ENCODE results near the gene EID2B. TPM values are rescaled to one million over a fixed set of nuclear protein-coding genes. Genes with fewer than 3 reads are reported as not detected.

EID2B gene
- total and polyA plus RNA-seq, 9 of the 15 experiments (the other 6 are each of a cell fraction or from before 2014, with no cell fraction given) = 2.8 to 8.8 (median 4.8) TPM

DNA sequence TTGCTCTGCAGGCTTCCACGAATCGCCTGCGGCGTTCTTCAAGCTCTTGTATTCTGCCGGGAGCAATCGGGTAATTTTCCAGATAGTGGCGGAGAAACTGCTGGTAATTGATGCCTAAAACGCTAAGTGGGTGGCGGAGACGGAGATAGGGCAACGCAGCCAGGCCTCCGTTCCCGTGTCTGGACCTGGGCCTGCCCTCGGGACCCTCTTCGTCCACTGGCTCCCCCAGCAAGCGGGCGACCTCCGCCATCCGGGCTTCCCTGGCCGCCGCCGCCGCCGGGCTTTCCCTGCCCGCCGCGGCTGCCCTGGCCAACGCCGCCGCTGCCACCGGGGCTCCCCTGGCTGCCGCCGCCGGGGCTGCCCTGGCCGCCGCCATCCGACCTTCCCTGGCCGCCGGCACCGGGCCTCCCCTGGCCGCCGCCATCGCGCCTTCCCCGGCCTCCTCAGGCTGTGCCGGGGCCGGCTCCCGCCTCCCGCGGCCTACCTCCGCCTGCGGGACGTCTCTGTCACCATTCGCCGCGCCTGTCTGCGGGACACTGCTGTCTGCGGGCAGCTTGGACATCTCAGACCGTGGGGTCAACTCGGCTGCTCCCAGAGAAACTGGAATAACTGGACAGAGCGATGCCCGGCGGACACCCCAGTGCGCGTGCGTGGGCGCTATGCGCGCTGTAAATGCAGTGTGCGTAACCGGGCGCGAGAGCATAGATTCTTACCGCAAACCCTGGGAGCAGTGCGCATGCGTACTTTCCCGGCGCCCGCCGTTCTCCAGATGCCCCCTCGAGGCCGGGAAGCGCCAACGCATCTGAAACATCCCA lies 7.1 kb upstream of the EID2B start, which contains the start of gene EID2 (continued):
- TF ChIP-seq NR2C2 (CRISPR knock-in tag; IDR thresholded peaks at IDR 0.05) (0 out of 2 replicates have a peak, but pooled peaks have one; percentile 24), NR2C2 (tag; IDR thresholded peaks at IDR 0.05) (peak; percentile 25; the same call in 1 of the 2 replicates), NBN (IDR thresholded peaks at IDR 0.05; ENCODE audit: low read depth) (no peak), TAF1 (IDR thresholded peaks at IDR 0.05; ENCODE audit: control insufficient read depth, extremely low read depth, insufficient read depth, low read length, severe bottlenecking) (peak; percentile 67), ZBED1 (IDR thresholded peaks at IDR 0.05) (peak; percentile 58; the same call in 1 of the 2 replicates), ZC3H11A (IDR thresholded peaks at IDR 0.05; ENCODE audit: low read depth, low read length) (no peak), CBX3 (IDR thresholded peaks at IDR 0.05; ENCODE audit: borderline replicate concordance in 1 of 2, low read length in 2 of 2) (peak in 1 of 2 experiments; percentile 26; a peak in 1 of 3 replicates), RB1 (IDR thresholded peaks at IDR 0.05; ENCODE audit: low read depth) (peak; percentile 79; the same call in 1 of the 2 replicates), TARDBP (IDR thresholded peaks at IDR 0.05) (peak; percentile 25; the same call in 1 of the 2 replicates), ZBTB1 (CRISPR knock-in tag; IDR thresholded peaks at IDR 0.05; ENCODE audit: borderline replicate concordance, low read depth) (no peak), POLR2G (IDR thresholded peaks at IDR 0.05; ENCODE audit: low read depth, low read length) (peak; percentile 91), ZNF124 (CRISPR knock-in tag; IDR thresholded peaks at IDR 0.05) (no peak)
- TF ChIP-seq, protein P1, sequence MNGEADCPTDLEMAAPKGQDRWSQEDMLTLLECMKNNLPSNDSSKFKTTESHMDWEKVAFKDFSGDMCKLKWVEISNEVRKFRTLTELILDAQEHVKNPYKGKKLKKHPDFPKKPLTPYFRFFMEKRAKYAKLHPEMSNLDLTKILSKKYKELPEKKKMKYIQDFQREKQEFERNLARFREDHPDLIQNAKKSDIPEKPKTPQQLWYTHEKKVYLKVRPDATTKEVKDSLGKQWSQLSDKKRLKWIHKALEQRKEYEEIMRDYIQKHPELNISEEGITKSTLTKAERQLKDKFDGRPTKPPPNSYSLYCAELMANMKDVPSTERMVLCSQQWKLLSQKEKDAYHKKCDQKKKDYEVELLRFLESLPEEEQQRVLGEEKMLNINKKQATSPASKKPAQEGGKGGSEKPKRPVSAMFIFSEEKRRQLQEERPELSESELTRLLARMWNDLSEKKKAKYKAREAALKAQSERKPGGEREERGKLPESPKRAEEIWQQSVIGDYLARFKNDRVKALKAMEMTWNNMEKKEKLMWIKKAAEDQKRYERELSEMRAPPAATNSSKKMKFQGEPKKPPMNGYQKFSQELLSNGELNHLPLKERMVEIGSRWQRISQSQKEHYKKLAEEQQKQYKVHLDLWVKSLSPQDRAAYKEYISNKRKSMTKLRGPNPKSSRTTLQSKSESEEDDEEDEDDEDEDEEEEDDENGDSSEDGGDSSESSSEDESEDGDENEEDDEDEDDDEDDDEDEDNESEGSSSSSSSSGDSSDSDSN (IDR thresholded peaks at IDR 0.05; ENCODE audit: borderline replicate concordance in 1 of 2, low read depth in 2 of 2, low read length in 2 of 2) = peak; percentile 69 to 90; a peak in 2 of 4 replicates
- TF ChIP-seq, protein P2, sequence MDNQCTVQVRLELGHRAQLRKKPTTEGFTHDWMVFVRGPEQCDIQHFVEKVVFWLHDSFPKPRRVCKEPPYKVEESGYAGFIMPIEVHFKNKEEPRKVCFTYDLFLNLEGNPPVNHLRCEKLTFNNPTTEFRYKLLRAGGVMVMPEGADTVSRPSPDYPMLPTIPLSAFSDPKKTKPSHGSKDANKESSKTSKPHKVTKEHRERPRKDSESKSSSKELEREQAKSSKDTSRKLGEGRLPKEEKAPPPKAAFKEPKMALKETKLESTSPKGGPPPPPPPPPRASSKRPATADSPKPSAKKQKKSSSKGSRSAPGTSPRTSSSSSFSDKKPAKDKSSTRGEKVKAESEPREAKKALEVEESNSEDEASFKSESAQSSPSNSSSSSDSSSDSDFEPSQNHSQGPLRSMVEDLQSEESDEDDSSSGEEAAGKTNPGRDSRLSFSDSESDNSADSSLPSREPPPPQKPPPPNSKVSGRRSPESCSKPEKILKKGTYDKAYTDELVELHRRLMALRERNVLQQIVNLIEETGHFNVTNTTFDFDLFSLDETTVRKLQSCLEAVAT (IDR thresholded peaks at IDR 0.05) = 0 out of 4 replicates have a peak, but pooled peaks of 1 of the 2 experiments have one; percentile 15
- TF ChIP-seq, protein P3, sequence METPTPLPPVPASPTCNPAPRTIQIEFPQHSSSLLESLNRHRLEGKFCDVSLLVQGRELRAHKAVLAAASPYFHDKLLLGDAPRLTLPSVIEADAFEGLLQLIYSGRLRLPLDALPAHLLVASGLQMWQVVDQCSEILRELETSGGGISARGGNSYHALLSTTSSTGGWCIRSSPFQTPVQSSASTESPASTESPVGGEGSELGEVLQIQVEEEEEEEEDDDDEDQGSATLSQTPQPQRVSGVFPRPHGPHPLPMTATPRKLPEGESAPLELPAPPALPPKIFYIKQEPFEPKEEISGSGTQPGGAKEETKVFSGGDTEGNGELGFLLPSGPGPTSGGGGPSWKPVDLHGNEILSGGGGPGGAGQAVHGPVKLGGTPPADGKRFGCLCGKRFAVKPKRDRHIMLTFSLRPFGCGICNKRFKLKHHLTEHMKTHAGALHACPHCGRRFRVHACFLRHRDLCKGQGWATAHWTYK (CRISPR knock-in tag; IDR thresholded peaks at IDR 0.05) = 0 out of 2 replicates have a peak, but pooled peaks have one; percentile 58
- TF ChIP-seq, protein P4, sequence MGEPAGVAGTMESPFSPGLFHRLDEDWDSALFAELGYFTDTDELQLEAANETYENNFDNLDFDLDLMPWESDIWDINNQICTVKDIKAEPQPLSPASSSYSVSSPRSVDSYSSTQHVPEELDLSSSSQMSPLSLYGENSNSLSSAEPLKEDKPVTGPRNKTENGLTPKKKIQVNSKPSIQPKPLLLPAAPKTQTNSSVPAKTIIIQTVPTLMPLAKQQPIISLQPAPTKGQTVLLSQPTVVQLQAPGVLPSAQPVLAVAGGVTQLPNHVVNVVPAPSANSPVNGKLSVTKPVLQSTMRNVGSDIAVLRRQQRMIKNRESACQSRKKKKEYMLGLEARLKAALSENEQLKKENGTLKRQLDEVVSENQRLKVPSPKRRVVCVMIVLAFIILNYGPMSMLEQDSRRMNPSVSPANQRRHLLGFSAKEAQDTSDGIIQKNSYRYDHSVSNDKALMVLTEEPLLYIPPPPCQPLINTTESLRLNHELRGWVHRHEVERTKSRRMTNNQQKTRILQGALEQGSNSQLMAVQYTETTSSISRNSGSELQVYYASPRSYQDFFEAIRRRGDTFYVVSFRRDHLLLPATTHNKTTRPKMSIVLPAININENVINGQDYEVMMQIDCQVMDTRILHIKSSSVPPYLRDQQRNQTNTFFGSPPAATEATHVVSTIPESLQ (CRISPR knock-in tag; IDR thresholded peaks at IDR 0.05) = no peak
- TF ChIP-seq, protein P5, sequence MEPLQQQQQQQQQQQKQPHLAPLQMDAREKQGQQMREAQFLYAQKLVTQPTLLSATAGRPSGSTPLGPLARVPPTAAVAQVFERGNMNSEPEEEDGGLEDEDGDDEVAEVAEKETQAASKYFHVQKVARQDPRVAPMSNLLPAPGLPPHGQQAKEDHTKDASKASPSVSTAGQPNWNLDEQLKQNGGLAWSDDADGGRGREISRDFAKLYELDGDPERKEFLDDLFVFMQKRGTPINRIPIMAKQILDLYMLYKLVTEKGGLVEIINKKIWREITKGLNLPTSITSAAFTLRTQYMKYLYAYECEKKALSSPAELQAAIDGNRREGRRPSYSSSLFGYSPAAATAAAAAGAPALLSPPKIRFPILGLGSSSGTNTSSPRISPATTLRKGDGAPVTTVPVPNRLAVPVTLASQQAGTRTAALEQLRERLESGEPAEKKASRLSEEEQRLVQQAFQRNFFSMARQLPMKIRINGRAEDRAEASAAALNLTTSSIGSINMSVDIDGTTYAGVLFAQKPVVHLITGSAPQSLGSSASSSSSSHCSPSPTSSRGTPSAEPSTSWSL (CRISPR knock-in tag; IDR thresholded peaks at IDR 0.05; ENCODE audit: borderline replicate concordance) = 0 out of 2 replicates have a peak, but pooled peaks have one; percentile 16
